DLD1 (cell line): ENCODE measurements around the gene MYO1D.
"Not testable (repeated sequence)": the region's sequence is repeated elsewhere in the genome, so short reads cannot be mapped to it uniquely, and the experiment has no call there.

Source experiments
- in situ Hi-C: cut with HindIII; loops from 2 replicates; pipeline ENCODE4 v1.10.0; 2017; ENCODE audit warnings: low sequenced_read_pairs

The MYO1D gene

GRCh38 chr17:32483451-32484019 lies 393.4 kb downstream of the MYO1D start:
- in situ Hi-C loops = no loop called here

- in situ Hi-C loops = no loop called here
Measured at GRCh38 chr17:32482568-32483320, 394.2 kb downstream of the MYO1D start.

DNA sequence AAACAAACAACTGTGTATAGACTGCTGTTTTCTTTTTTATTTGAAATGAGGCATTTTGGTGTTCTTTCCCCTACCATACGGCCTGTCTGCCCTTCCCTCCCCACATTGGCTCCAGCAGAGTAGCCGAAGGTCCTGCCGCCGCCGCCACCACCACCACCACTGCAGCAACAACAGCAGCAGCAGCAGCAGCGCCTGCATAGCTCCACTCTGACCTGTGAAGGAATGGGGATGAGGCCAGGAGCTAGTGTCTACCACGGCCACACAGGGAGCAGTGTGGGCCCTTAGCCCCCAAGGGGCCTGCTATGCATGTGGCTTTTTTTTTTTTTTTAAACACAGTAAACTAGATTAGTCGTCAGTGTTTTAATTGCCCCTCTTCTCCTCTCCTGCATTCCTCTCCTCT lies 395.7 kb downstream of the MYO1D start:
- in situ Hi-C loops = no loop called here

GRCh38 chr17:32479074-32479617 lies 397.8 kb downstream of the MYO1D start:
- in situ Hi-C loops = no loop called here

GRCh38 chr17:32477220-32477619 lies 399.7 kb downstream of the MYO1D start:
- in situ Hi-C loops = no loop called here

DNA sequence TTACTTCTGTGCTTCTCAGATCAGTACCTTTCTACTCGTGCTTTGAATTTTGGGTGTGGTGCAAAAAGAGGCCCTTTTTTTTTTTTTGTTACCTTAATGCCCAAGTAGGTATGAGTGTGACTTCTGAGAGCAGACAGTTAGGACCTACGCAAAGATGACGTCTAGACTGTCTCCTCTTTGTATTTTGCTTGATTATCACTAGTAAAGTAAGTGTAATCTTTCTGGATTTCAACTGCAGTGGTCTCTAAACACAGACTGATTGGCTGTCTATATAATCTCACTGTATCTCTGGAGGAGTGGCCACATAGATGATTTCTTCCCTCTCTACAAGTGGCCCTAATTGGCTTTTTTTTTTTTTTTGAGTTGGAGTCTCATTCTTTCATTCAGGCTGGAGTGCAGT lies 401.7 kb downstream of the MYO1D start:
- in situ Hi-C loops = no loop called here

DNA sequence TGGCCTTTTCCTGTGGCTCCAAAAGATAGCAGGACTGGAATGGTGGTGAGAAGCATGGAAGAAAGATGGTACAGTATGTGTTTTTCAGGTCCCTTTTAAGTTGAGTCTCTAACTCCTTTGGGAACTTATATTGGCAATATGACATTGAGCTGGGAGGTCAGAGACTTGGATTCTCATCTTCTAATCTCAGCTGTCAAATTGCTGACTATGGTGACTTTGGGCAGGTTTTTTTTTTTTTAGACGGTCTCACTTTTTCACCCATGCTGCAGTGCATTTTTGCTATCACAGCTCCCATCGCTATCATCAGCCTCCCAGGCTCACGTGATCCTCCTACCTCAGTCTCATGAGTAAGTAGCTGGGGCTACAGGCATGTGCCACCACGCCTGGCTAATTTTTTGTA lies 405.3 kb downstream of the MYO1D start:
- in situ Hi-C loops = no loop called here

- in situ Hi-C loops = no loop called here
Measured at GRCh38 chr17:32470405-32471167, 406.3 kb downstream of the MYO1D start.

DNA sequence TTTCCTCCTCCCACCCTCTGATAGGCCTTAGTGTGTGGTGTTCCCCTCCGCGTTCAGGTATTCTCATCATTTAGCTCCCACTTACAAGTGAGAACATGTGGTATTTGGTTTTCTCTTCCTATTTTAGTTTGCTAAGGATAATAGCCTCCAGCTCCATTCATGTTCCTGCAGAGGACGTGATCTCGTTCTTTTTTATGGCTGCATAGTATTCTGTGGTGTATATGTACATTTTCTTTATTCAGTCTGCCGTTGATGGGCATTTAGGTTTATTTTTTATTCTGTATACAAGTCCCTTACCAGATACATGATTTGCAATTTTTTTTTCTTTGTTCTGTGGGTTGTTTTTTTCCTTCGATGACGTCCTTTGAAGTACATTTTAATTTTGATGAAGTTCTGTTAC lies 409.0 kb downstream of the MYO1D start:
- in situ Hi-C loops = no loop called here

DNA sequence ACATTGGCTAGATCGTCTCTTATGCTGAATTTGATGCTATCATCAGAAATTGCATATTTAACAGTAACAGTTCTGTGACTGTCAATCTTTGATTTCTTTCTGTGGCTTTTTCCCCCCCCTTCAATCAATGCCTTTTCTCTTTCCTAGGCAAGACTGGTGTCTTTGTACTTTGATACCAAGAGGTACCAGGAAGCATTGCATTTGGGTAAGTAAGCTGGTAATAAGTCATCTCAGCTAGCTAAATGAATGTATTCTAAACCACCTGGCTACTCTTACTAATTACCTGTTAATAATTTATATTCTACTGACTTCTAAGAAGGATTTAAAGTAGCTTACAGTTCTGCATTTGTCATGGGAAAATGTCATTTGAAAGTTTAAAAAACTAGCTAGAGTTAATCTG lies 412.6 kb downstream of the MYO1D start:
- in situ Hi-C loops = no loop called here

DNA sequence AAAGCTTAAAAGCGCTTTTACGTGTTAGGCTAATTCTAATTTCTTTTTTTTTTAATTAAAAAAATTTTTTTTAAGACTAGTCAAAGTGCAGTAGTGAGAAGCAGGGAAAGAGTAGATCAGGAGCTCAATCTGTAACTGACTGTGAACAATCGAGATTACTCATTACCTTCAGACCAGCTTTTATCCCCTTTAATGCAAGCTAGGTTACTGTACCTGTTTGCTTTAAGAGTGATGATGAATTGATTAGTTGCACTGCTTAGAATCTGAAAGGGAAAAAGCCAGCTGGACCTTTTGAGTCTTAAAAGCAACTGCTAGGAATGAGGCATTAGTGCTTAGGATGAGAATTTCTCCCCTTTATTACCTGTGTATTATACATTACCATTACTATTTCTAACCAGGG lies 413.6 kb downstream of the MYO1D start:
- in situ Hi-C loops = no loop called here

DNA sequence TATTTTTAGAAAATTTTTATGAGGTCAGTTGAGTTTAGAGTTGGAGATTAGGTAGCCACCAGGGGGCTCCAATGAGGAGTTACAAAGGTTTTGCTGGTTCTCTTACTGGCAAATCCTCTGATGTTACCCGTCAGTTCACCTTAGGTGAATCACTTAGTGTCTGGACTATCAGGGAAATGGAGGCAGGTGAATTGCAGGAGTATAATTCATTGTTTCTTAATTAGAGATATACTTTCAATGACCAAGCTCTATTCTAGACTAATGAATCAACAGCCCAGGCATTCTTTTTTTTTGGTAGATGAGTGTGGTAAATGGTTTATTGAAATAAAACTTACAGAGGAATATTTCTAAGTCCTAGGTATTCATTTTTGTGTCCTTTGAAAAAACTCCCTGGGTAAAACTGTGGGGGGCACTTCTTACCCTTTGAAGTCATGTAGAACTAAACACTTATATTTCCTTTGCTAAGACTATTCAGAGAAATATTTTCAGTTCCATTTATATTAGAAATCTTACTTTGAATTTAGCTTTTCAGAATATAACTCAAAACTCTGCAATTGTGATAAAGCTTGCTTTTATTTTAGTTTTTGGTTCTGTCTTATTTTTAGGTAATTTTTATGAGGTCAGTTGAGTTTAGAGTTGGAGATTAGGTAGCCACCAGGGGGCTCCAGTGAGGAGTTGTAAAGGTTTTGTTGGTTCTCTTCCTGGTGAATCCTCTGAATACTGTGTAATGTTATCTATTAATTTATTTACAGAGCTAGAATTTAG lies 414.9 kb downstream of the MYO1D start:
- in situ Hi-C loops = no loop called here

DNA sequence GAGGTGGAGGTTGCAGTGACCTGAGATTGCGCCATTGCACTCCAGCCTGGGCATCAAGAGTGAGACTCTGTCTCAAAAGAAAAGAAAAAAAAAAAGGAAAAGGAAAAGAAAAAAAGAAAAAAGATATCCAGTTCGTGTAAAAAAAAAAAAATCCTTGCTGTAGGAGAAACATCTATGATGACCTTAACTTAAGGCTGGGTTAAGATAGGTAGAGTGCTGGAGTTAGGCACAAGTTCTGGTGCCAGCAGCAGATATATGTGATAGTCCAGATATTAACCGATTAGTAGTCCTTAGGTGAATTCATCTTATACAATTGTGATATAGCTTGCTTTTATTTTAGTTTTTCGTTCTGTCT lies 415.4 kb downstream of the MYO1D start:
- in situ Hi-C loops = no loop called here

- in situ Hi-C loops = no loop called here
Measured at GRCh38 chr17:32460054-32460453, 416.9 kb downstream of the MYO1D start.

DNA sequence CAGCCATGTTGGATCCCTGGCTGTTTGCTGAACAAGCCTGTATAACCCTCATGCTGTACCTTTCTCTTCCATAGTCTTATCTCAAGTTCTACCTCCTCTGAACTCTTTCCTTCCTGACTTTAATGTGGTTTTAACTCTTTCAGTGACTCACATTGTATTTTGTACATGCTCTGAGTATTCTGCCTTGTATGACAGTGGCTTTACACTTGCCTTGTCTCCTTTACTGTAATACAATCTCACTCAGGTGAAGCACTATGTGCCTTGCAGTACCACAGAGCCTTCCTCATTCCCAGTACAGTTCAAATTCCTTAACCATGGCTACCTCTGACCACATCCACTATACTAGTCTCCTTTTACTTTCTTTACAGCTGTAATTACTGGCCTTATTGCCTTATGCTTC lies 418.6 kb downstream of the MYO1D start:
- in situ Hi-C loops = no loop called here

DNA sequence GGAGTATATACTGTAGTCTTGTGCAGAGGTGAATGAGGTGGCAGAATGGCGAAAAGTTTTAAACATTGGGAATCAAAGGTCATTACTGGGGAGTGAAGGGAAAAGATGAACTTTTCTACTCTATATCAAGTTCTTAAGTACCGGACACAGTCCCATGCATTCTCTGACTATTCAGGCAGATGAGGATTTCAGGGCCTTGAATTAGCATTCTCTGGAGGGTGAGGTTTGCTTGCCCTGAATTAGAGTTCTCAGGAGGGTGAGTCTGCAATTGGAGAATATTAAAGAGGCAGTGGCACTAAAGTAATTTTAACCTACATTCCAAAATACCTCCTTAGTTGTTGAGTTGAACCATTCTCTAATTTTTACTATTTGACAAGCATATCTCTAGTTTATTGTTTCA lies 423.6 kb downstream of the MYO1D start:
- in situ Hi-C loops = no loop called here

DNA sequence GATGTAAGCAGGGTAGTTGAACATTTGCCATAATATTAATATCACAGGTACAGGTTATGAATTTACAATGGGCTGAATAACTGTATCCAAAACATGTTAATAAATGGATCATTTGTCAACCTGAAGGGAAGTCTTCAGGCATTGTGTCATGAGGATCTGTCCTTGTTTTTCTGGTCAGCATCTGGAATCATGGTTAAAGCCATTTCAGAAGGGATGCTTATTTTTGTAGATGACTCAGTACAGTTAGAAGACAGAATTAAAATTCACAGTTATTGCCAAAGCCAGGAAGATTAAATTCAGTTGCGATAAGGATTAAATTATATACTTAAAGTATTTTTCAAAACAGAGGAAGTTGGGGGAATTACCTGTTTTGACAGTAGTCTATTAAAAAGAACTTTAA lies 424.6 kb downstream of the MYO1D start:
- in situ Hi-C loops = no loop called here

GRCh38 chr17:32451879-32452278 lies 425.0 kb downstream of the MYO1D start:
- in situ Hi-C loops = no loop called here

DNA sequence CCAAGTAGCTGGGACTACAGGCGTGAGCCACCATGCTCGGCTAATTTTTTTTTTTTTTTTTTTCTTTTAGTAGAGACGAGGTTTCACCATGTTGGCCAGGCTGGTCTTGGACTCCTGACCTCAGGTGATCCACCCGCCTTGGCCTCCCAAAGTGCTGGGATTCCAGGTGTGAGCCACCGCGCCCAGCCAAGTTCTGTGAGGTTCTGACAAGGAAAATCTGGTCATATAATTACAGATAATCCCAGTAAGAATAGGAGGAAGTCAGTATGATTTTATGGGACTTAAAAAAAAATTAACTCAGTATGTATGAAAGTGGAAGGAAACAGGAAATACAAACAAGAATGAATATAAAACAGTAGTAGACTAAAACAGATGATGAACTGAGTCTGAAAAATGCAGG lies 426.5 kb downstream of the MYO1D start:
- in situ Hi-C loops = not testable (repeated sequence)

- in situ Hi-C loops = no loop called here
Measured at GRCh38 chr17:32449963-32450362, 427.0 kb downstream of the MYO1D start.

DNA sequence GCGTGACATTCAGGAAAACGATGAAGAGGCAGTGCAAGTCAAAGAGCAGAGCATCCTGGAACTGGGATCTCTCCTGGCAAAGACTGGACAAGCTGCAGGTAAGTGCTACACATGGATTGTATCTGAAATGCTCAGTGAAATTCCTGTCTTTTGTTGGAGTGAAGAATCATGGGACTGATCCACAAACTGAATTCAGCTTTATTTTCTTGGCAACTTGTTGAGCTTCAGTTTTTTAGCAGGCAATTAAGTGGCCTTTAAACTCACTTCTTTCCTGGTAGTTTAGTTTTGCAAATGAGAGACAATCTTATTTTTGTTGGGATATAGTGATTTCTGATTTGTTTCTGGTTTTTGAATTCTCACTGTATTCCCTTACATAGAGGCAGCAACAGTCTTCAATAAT lies 430.0 kb downstream of the MYO1D start:
- in situ Hi-C loops = no loop called here
